A549 (cell line): ENCODE results near the gene TRAPPC14. TPM values are rescaled to one million over a fixed set of nuclear protein-coding genes. Genes with fewer than 3 reads are reported as not detected.

Source experiments
- ATAC-seq, 2 experiments: fragments of 200-7000 bp in 1 of 2; fragments of >200 bp in 1 of 2; cut with Nextera tagmentation in 1 of 2; cut with Tn5 transposase in 1 of 2; 3 replicates each; pipeline versions ENCODE4 v1.8.0 to v1.9.1; 2018 to 2020; ENCODE audit warnings: mild to moderate bottlenecking in 1 of 2, moderate library complexity in 1 of 2
- CTCF ChIA-PET: fragments of 300-600 bp; sonication (Branson Sonifier 250); formaldehyde crosslinking; extraction: SDS; loops from one replicate; lab custom pipeline; 2021; ENCODE audit warnings: antibody characterized with exemption, inconsistent platforms; lab: Yijun Ruan, JAX
- POLR2A ChIA-PET: fragments of 350-600 bp; formaldehyde crosslinking; extraction: SDS; loops from one replicate; lab custom pipeline; 2021; ENCODE audit warnings: antibody characterized with exemption, inconsistent platforms; lab: Yijun Ruan, JAX
- DNase-seq, 2 experiments: peaks; one replicate each; pipeline versions ENCODE4 v3.0.0 to v3.0.0-alpha.2; 2011 to 2016; ENCODE audit warnings: low read depth in 1 of 2, low spot score in 1 of 2
- FAIRE-seq: peaks from 2 replicates; lab custom pipeline; 2011; peaks lifted over from hg19 to GRCh38; lab: Jason Lieb, UNC
- H3K27ac ChIP-seq, 2 experiments: fragments of >200 bp; sonication (Bioruptor Twin); formaldehyde crosslinking; 3 replicates each; pipeline ENCODE4 v1.5.1; 2016 to 2017
- H3K4me1 ChIP-seq: fragments of >200 bp; sonication (Bioruptor Twin); formaldehyde crosslinking; 3 replicates; pipeline ENCODE4 v1.6.1; 2016
- H3K4me2 ChIP-seq: fragments of >200 bp; sonication (Bioruptor Twin); formaldehyde crosslinking; 3 replicates; pipeline ENCODE4 v1.6.1; 2016
- H3K4me3 ChIP-seq: fragments of >200 bp; sonication (Bioruptor Twin); formaldehyde crosslinking; 3 replicates; pipeline ENCODE4 v1.5.1; 2016
- H3K9me3 ChIP-seq: fragments of >200 bp; sonication (Bioruptor Twin); formaldehyde crosslinking; 3 replicates; pipeline ENCODE4 v1.6.1; 2016
- CEBPB ChIP-seq, 2 experiments: fragments of >200 bp in 1 of 2; sonication (Bioruptor Twin) in 1 of 2; formaldehyde crosslinking in 1 of 2; IDR thresholded peaks; 2 replicates each; pipeline ENCODE4 v1.6.1; 2012 to 2016
- CHD2 ChIP-seq: fragments of 150-350 bp; IDR thresholded peaks from 2 replicates; pipeline ENCODE4 v1.6.1; 2014; ENCODE audit warnings: low read length; ENCODE audit not compliant: partially characterized antibody
- EHF ChIP-seq: fragments of 250-450 bp; sonication (Bioruptor Pico); IDR thresholded peaks from 2 replicates; pipeline ENCODE4 v1.5.0; 2020; ENCODE audit warnings: mild to moderate bottlenecking
- EHMT2 ChIP-seq: fragments of 200-600 bp; sonication (generic); IDR thresholded peaks from 2 replicates; pipeline ENCODE4 v1.6.1; 2016; ENCODE audit warnings: antibody characterized with exemption, low read depth, mild to moderate bottlenecking, moderate library complexity
- ESRRA ChIP-seq: fragments of 150-350 bp; IDR thresholded peaks from 2 replicates; pipeline ENCODE4 v1.6.1; 2014; ENCODE audit warnings: mild to moderate bottlenecking, low read length, borderline replicate concordance
- GATA3 ChIP-seq: IDR thresholded peaks from 2 replicates; pipeline ENCODE4 v1.6.1; 2012; ENCODE audit warnings: borderline replicate concordance
- HDAC2 ChIP-seq: fragments of 200-600 bp; sonication (generic); IDR thresholded peaks from 2 replicates; pipeline ENCODE4 v1.6.1; 2016
- HOXB5 ChIP-seq: fragments of 250-450 bp; sonication (Bioruptor Pico); IDR thresholded peaks from 2 replicates; pipeline ENCODE4 v1.5.0; 2020; ENCODE audit warnings: mild to moderate bottlenecking, moderate library complexity
- JUN ChIP-seq, 2 experiments: fragments of >200 bp; sonication (Bioruptor Twin); formaldehyde crosslinking; IDR thresholded peaks; 2 replicates in 1 of 2; 3 replicates in 1 of 2; pipeline ENCODE4 v1.6.1; 2016 to 2017
- JUNB ChIP-seq: fragments of >200 bp; sonication (Bioruptor Twin); formaldehyde crosslinking; IDR thresholded peaks from 2 replicates; pipeline ENCODE4 v1.6.1; 2016
- MAFK ChIP-seq: fragments of 450-650 bp; IDR thresholded peaks from 2 replicates; pipeline ENCODE4 v1.6.1; 2014; ENCODE audit not compliant: partially characterized antibody
- MAZ ChIP-seq: fragments of 150-350 bp; IDR thresholded peaks from 2 replicates; pipeline ENCODE4 v1.6.1; 2014; ENCODE audit warnings: antibody characterized with exemption, low read depth, low read length, borderline replicate concordance
- MYC ChIP-seq: IDR thresholded peaks from 2 replicates; pipeline ENCODE4 v1.6.1; 2012; ENCODE audit warnings: mild to moderate bottlenecking, inconsistent platforms, low read length, improper control_type of control experiment, borderline replicate concordance
- POLR2A ChIP-seq: IDR thresholded peaks from 2 replicates; pipeline ENCODE4 v1.6.1; 2012; ENCODE audit warnings: mild to moderate bottlenecking, low read length
- RFX5 ChIP-seq: fragments of 450-650 bp; IDR thresholded peaks from 2 replicates; pipeline ENCODE4 v1.7.1; 2014; ENCODE audit warnings: antibody characterized with exemption, mild to moderate bottlenecking, moderate library complexity
- TFCP2L1 ChIP-seq: fragments of 250-450 bp; sonication (Bioruptor Pico); IDR thresholded peaks from 2 replicates; pipeline ENCODE4 v1.5.0; 2021; ENCODE audit warnings: mild to moderate bottlenecking
- ZNF302 ChIP-seq: fragments of 250-450 bp; sonication (Bioruptor Pico); IDR thresholded peaks from 2 replicates; pipeline ENCODE4 v1.9.0; 2021; ENCODE audit warnings: inconsistent platforms, mild to moderate bottlenecking, moderate library complexity
- WGBS: methylation state at CpG from one replicate; pipeline ENCODE4 v1.1.6; 2017; ENCODE audit errors: missing lambda C conversion rate; 5-methylcytosine and 5-hydroxymethylcytosine counted together
- polyA plus RNA-seq, 4 experiments: library from polyadenylated mRNA; depleted of rRNA in 3 of 4; stranded (reverse); fragments of >200 nt; fragmentation: RNase III in 1 of 4; extraction: RNeasy Plus Mini Kit Qiagen cat#74134 plus additional on column Dnase treatment in 1 of 4; gene quantifications; 2 replicates in 3 of 4; 3 replicates in 1 of 4; pipeline ENCODE4 v1.2.3, GENCODE V29; 2011 to 2017
- TF ChIP-seq, protein P1 (sequence below): fragments of 450-650 bp; IDR thresholded peaks from 2 replicates; pipeline ENCODE4 v1.6.1; 2014; ENCODE audit warnings: antibody characterized with exemption
- TF ChIP-seq, protein P2 (sequence below): fragments of 150-350 bp; IDR thresholded peaks from 2 replicates; pipeline ENCODE4 v1.6.1; 2014; ENCODE audit warnings: low read depth, mild to moderate bottlenecking, low read length
- TF ChIP-seq, protein P3 (sequence below): fragments of >200 bp; sonication (Bioruptor Twin); formaldehyde crosslinking; IDR thresholded peaks from 3 replicates; pipeline ENCODE4 v1.6.1; 2016
- TF ChIP-seq, protein P4 (sequence below): IDR thresholded peaks from 2 replicates; pipeline ENCODE4 v1.6.1; 2012

The TRAPPC14 gene
- polyA plus RNA-seq, 2 of the 4 experiments (the other 2 are of a cell fraction), result 3.4 to 14.1 TPM

DNA sequence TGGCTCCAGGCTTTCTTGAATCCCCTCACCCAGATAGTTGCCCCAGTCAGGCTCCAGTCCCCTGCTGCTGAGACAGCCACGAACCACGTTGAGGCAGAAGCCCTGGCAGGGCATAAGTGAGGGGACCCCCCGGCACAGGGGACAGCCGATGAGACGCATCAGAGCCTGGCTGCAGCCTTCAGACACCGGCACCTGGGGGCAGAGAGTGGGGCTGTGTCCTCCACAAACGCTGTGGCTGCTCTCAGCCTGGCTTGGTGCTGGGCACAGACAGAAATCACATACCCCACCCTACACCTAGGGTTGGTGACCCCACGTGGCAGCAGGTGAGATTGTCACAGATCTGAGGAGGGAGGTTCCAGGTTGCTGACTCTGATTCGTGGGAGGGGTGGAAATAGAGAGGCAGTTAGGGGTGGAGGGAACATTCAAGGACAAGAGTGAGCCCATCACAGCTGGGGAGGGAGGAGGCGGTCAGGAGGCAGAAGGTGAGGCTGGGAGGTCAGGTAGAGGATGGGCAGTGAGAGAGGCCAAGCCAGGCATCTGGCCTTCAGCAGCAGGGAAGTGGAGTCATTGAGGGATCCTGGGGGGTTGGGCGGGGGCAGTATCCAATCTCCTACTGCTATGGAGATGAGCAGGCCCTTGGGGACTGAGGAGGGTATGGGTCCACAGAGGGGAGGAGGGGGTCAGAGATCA lies 15.4 kb upstream of the TRAPPC14 start:
- CTCF ChIA-PET, result interaction anchor here (1.2 to 2.2 kb wide), 3 partner anchors 41 to 48 kb away, joined by 4 to 8 read pairs (median 5); no protein-coding TSS in a partner anchor
- H3K9me3 ChIP-seq, result no peaks in the 10 kb centered on the region; the same call in 2 of the 3 replicates
- no peak for DNase-seq
- no peak for FAIRE-seq
- POLR2A ChIA-PET, result interaction anchor here (0.7 kb wide), 1 partner anchor 81 kb away, joined by 3 read pairs; no protein-coding TSS in a partner anchor
- TF ChIP-seq, protein P1, sequence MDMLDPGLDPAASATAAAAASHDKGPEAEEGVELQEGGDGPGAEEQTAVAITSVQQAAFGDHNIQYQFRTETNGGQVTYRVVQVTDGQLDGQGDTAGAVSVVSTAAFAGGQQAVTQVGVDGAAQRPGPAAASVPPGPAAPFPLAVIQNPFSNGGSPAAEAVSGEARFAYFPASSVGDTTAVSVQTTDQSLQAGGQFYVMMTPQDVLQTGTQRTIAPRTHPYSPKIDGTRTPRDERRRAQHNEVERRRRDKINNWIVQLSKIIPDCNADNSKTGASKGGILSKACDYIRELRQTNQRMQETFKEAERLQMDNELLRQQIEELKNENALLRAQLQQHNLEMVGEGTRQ, result no peak
- no peak for TF ChIP-seq ESRRA
- no peak overlapping the region for H3K4me2 ChIP-seq
- 60% methylated on average over 4 of the region's 11 CpGs for WGBS
- no peak for ATAC-seq
- H3K27ac ChIP-seq, result no peak overlapping the region
- H3K4me3 ChIP-seq, result no peak overlapping the region
- H3K4me1 ChIP-seq, result peaks cover 9% of the 10 kb centered on the region; the same call in 2 of the 3 replicates

DNA sequence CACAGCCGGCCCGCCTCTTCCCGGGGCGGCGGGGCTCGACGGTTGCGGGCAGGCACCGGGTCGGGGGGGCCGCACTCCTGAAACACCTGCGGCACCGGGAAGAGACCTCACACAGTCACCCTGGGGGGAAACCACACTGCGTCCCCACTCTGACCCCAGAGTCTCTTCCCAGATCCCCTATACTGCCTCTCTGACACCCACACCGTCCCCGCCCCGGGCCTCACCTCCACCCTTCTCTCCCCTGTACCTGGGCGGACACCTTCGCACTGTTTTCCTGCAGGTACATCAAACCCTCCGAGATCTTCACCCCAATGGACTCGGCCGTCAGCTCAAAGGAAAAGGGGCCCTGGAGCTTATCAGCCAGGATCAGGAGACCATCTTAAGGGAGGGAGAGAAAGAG lies 13.3 kb upstream of the TRAPPC14 start:
- 69% methylated on average over 22 of the region's 22 CpGs for WGBS
- DNase-seq (no peak), FAIRE-seq (no peak), ATAC-seq (peak in 1 of 2 experiments; percentile 14; a peak in 2 of 6 replicates)
- Histone ChIP-seq H3K4me3 (peak overlapping the region; percentile 40), H3K4me1 (peaks cover 4% of the 10 kb centered on the region; the same call in 2 of the 3 replicates), H3K27ac (peak overlapping the region in 1 of 2 experiments; percentile 68; a peak in 3 of 6 replicates), H3K9me3 (no peaks in the 10 kb centered on the region), H3K4me2 (peak overlapping the region; percentile 87)
- TF ChIP-seq, protein P2, sequence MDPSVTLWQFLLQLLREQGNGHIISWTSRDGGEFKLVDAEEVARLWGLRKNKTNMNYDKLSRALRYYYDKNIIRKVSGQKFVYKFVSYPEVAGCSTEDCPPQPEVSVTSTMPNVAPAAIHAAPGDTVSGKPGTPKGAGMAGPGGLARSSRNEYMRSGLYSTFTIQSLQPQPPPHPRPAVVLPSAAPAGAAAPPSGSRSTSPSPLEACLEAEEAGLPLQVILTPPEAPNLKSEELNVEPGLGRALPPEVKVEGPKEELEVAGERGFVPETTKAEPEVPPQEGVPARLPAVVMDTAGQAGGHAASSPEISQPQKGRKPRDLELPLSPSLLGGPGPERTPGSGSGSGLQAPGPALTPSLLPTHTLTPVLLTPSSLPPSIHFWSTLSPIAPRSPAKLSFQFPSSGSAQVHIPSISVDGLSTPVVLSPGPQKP, result no peak
- TF ChIP-seq CHD2 (no peak), EHMT2 (no peak), GATA3 (no peak), JUN (IDR thresholded peaks at IDR 0.05) (no peak), MAZ (no peak), HDAC2 (no peak), MAFK (no peak), MYC (no peak), HOXB5 (CRISPR knock-in tag) (no peak), CEBPB (IDR thresholded peaks at IDR 0.05) (no peak)
- TF ChIP-seq, protein P3, sequence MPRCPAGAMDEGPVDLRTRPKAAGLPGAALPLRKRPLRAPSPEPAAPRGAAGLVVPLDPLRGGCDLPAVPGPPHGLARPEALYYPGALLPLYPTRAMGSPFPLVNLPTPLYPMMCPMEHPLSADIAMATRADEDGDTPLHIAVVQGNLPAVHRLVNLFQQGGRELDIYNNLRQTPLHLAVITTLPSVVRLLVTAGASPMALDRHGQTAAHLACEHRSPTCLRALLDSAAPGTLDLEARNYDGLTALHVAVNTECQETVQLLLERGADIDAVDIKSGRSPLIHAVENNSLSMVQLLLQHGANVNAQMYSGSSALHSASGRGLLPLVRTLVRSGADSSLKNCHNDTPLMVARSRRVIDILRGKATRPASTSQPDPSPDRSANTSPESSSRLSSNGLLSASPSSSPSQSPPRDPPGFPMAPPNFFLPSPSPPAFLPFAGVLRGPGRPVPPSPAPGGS, result no peak
- TF ChIP-seq, protein P1, result no peak
- CTCF ChIA-PET, result interaction anchor here (0.7 to 2.2 kb wide), 5 partner anchors 12 to 39 kb away, joined by 3 to 8 read pairs (median 3); partner anchors contain the start of gene TRAPPC14
- POLR2A ChIA-PET, result no interaction called here

DNA sequence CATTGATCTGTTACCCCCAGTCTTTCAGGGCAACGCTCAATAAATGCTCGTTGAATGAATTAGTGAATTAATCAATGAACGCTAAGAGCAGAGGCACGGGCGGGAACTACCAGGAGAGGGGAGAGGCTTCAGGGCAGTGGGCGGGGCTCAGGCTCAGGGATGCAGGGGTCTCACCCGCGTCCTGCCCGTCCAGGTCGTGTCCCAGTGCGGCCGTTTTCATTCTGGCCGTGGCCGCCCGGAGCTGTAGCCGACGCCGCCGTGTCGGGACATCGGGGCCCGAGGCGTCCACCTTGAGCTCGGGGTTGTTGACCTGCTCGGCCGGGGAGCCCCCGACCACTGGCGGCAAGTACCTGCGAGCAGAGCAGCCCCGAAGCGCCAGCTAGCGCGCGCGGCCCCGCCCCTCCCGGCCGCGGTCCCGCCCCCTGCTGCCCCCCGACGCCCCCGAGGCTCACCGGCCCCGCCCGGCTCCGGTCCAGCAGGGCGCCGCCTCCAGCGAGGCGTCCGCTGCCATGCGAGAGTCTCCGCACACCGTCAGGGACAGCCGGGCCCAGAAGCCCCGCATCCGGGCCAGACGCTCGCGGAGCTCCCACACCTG lies 12.7 kb upstream of the TRAPPC14 start:
- Histone ChIP-seq H3K27ac (peak overlapping the region in 1 of 2 experiments; percentile 68; a peak in 4 of 6 replicates), H3K9me3 (no peaks in the 10 kb centered on the region), H3K4me1 (no peaks in the 10 kb centered on the region; the same call in 2 of the 3 replicates), H3K4me2 (peak overlapping the region; percentile 87), H3K4me3 (peak overlapping the region; percentile 40)
- DNase-seq (no peak), ATAC-seq (peak; percentile 20 to 57; a peak in 4 of 6 replicates), FAIRE-seq (no peak)
- 9% methylated on average over 19 of the region's 61 CpGs for WGBS
- ChIA-PET CTCF (interaction anchor here (1.2 to 1.6 kb wide), 2 partner anchors 12 to 31 kb away, joined by 3 to 4 read pairs; partner anchors contain the start of gene TRAPPC14), POLR2A (no interaction called here)
- no peak for TF ChIP-seq RFX5
- no peak for TF ChIP-seq EHMT2
- TF ChIP-seq TFCP2L1 (CRISPR knock-in tag), result no peak
- TF ChIP-seq JUN (IDR thresholded peaks at IDR 0.05), result no peak
- TF ChIP-seq JUNB, result no peak
- no peak for TF ChIP-seq EHF (CRISPR knock-in tag)
- TF ChIP-seq, protein P4, sequence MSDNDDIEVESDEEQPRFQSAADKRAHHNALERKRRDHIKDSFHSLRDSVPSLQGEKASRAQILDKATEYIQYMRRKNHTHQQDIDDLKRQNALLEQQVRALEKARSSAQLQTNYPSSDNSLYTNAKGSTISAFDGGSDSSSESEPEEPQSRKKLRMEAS, result no peak
- TF ChIP-seq ZNF302 (CRISPR knock-in tag), result no peak
- no peak for TF ChIP-seq ESRRA
- no peak for TF ChIP-seq POLR2A
